GM20431 (cell line): ENCODE measurements around the gene SPECC1.
"Not testable (repeated sequence)": the region's sequence is repeated elsewhere in the genome, so short reads cannot be mapped to it uniquely, and the experiment has no call there.

Source experiments
- in situ Hi-C: fragments of 300-500 bp; cut with MseI, MboI; formaldehyde crosslinking; loops from one replicate; pipeline ENCODE4 v1.15.0; 2020; ENCODE audit warnings: low sequenced_read_pairs; ENCODE audit not compliant: unreplicated experiment

The SPECC1 gene

GRCh38 chr17:20089756-20090547 lies 80.8 kb downstream of the SPECC1 start:
- in situ Hi-C loops = no loop called here

DNA sequence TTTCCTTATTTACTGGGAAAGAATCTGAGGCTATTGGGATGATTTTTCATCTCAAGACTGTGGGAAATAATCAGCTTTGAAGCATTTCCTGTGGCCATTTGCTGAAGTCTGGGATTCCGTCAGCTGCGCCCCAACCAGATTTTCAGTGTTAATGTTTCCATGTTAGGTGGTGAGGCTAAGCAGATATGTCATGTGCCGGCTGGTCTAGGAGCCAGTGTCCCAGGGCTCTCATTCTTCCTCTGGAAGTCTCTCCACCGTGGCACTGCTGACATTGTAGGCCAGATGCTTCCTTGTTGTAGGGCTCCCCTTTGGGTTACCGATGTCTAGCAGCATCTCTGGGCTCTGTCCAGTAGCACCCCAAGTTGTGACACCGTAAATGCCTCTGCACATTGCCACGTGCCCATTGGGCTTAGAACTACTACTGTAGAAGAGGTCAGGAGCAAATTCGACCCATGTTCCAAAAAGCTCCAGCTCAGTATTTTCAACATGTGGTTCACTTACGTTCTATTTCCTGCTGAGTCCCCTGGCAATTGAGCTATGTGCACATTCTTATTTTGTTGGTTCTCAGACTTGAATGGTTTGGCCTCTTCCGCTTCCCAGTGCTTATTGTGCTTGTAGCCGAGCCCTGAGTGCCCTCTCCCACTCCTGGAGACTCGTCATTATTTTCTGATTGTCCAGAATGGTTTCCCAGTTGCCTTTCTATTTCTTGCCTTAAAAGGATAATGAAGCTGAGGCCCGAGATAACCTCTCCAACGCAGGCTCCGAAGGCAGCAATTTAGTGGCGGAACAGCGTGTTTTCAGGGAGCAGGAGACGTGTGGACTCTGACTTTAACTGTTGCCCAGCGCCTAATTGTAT lies 82.2 kb downstream of the SPECC1 start:
- in situ Hi-C loops = no loop called here

DNA sequence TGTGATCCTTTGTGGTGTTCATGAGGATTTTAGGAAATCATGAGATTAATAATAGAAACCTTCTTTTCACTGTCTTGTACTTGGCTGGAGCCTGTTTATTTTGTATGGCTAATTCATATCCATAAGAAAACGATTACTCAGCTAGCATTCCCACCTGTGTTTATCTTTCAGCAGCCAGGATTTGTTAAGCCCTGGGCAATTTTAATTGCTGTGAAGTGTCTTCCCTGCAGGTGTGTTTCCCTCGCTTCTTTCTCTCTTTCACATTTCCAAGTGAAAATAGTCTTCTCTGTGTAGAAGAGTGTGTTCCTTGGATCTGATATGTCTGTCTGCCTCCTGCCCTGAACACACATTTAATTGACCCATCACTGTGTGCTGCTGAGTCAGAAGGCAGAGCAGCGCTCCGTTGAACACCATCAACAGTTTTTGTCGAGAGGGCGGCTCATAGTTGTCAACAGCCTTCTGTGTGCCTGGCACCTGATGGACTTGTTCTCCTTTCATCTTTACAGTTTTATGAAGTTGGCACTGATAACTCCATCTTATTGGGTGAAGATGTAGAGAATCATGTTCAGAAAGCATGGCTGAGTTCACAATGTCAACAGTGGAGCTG lies 83.2 kb downstream of the SPECC1 start:
- in situ Hi-C loops = no loop called here

- in situ Hi-C loops = no loop called here
Observed at GRCh38 chr17:20092973-20093626, 83.9 kb downstream of the SPECC1 start.

- in situ Hi-C loops = no loop called here
Observed at GRCh38 chr17:20094777-20095176, 85.6 kb downstream of the SPECC1 start.

DNA sequence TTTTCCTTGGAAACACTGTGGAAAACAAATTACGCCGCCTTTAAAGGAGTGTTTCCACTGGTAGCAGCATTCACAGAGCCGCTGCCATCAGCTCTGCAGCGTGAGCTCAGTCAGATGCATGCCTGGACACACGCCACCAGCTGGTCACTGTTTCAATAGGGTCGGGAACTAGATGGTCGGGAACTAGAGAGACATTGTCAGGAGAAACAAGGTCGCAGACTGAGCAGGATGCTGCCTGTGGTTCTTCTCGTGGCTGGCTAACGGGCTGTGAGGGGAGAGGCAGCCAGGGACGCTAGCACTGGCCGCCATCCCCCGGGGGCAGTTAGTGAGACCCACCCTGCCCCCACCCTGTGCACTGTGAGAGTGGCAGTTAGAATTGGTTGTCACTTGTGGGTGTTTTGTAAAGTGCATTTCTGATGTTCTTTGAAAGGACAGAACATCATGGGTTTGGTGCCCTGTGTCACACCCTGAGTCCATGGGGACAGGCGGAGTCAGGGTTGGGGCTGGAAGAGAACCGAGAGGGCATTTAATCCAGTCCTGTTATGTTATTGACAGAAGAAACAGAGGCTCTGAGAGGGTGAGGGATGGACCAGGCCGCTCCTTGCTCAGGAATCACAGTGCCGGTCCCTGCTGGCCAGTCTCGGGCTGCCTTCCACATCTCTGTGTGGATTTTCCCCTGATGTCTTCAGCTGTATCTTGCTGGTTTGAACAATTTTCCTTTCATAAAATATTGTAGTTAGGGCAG lies 86.3 kb downstream of the SPECC1 start:
- in situ Hi-C loops = no loop called here

DNA sequence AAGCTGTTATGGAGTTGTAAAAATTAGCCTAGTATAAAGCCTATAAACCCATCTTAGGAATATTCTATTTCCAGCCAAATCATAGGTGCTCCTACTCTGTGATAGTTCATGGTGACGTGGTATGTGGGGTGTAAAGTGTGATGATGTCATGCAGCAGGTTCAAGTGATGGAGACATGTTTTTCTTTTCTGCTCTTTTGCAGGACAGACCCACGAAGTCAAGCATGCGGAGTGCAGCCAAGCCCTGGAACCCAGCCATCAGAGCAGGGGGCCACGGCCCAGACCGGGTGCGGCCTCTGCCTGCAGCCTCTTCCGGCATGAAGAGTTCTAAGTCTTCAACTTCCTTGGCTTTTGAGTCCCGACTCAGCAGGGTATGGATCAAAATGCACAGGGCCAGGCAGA lies 87.3 kb downstream of the SPECC1 start:
- in situ Hi-C loops = no loop called here

GRCh38 chr17:20097330-20097729 lies 88.2 kb downstream of the SPECC1 start:
- in situ Hi-C loops = no loop called here

- in situ Hi-C loops = no loop called here
Observed at GRCh38 chr17:20098314-20098713, 89.2 kb downstream of the SPECC1 start.

- in situ Hi-C loops = not testable (repeated sequence)
Observed at GRCh38 chr17:20100806-20101205, 91.6 kb downstream of the SPECC1 start.

- in situ Hi-C loops = no loop called here
Observed at GRCh38 chr17:20103454-20104446, 94.6 kb downstream of the SPECC1 start.

GRCh38 chr17:20105539-20106280 lies 96.6 kb downstream of the SPECC1 start:
- in situ Hi-C loops = no loop called here

- in situ Hi-C loops = not testable (repeated sequence)
Observed at GRCh38 chr17:20106446-20106845, 97.3 kb downstream of the SPECC1 start.

GRCh38 chr17:20109076-20109475 lies 99.9 kb downstream of the SPECC1 start:
- in situ Hi-C loops = no loop called here

DNA sequence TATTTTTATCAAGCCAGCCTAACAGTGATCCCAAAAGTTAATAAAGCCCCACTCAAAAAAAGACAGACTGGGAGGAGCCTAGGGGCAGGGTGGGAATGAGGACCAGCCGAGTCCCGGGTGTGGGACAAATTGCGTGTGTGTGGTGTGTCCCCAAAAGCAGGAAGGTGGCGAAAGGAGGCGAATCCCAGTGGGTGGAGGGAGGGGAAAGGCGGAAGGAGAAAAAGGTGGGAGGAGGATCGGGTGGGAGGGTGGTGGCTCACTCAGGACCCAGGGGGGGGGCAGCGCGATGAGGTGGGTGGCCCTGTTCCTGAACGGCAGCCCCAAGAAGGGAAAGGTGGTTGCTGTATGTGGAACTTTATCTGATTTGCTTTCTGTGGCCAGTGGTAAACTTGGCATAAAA lies 102.4 kb downstream of the SPECC1 start:
- in situ Hi-C loops = loop anchor here (10.0 kb wide), 1 partner anchor 117 kb away; no protein-coding TSS in a partner anchor

- in situ Hi-C loops = loop anchor here (10.0 kb wide), 1 partner anchor 120 kb away; no protein-coding TSS in a partner anchor
Observed at GRCh38 chr17:20114466-20114865, 105.3 kb downstream of the SPECC1 start.

GRCh38 chr17:20116683-20117309 lies 107.6 kb downstream of the SPECC1 start:
- in situ Hi-C loops = loop anchor here (10.0 kb wide), 1 partner anchor 122 kb away; no protein-coding TSS in a partner anchor
